ENCODE results near the gene DDX39B.
"Not testable (repeated sequence)": the region's sequence is repeated elsewhere in the genome, so short reads cannot be mapped to it uniquely, and the experiment has no call there.

The DDX39B gene

DNA sequence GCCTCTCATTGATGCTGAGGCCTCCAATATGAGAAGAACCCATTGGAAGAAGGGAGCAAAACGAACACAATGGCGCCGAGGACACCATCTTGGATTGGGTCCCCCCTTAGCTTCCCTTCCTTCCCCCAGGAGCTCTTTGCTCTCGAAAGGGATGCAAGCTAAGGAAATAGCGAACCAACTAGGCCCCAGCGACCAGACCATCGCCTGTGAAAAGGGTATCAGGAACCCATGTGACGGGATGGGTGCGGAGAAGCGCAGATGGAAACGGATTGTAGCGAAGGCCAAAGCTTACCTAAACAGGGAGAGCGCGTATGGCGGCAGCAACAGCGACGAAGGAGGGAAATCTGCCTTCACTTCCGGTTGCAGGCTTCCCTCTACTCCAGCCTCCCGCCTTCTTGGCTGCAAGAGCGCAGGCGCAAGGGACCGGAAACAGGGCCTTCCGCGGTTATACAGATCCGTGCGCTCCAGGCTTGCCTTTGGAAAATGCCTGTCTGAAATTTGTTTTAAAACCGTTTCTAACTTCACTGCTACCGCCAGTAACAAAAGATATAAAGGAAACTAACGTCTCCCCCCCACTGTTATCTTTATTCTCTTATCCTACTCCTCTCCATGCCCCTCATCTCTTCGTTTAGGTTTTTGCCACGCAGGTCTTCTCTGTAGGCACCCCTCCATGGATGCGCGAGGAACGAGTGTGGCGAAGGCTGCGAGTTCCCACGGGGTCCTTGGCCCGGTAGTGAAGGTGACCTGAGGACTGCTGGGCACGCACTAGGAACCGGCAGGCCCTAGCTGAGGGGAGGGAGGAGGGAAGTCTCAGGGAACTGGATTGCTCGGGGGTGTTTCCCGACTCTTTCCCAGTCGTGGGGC is at the start of gene DDX39B:
DDX39B (minus strand) TSS at position 346 of the 864 bp plus-strand sequence. CDS start 1,471 bp downstream, outside the sequence.
- DNase-seq (ENCODE audit: low read depth in 2 of 2): peak; percentile 85

DNA sequence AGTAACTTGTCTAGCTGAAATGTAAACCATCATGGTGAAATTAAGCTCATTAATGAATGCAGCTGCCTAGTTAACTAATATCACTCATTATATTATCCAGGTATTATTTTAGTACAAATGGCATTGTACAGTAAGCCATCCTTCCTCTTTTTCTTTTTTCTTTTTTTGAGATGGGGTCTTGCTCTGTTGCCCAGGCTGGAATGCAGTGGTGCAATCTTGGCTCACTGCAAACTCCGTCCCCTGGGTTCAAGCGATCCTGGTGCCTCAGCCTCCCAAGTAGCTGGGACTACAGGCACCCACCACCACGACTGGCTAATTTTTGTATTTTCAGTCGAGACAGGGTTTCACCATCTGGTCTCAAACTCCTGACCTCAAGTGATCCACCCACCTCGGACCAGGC is 48.9 kb upstream of the DDX39B start:
- DNase-seq (ENCODE audit: low read depth in 2 of 2): not testable (repeated sequence)

DNA sequence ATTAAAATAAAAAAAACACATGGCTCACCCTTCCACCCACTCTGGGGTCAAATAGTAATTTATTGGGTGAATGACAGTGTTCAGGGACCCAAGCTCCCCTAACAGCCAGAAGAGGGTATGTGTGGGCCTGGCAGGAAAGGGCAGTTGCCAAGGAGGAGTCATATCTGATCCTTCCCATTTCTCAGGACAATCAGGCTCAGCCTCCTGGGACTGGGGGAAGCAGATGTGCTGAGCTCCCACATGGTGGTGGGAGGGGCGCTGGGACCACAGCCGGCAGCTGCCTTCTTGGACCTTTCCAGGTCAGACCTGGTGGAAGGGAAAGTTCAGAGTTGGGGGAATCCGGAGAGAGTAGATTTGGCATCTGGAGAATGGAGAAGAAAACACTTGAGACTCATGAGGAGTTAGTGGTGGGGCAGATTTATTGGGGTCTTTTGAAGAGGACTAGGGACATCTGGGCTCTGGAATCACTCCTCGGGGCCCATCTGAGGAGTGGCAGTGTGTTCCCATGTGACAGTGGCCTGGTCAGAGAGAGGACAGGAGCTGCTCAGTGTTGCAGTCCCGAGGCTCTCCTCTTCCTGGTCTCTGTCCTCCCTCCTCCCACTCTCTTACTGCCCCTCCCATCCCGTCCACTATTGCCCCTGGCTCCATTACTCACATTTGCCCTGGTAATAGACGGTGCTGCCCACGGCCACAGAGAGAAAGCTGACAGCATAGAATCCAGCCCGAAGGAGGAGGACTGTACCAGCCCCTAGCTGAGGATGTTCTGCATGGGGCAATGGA is 47.3 kb upstream of the DDX39B start:
- DNase-seq (ENCODE audit: low read depth in 2 of 2): no peak

DNA sequence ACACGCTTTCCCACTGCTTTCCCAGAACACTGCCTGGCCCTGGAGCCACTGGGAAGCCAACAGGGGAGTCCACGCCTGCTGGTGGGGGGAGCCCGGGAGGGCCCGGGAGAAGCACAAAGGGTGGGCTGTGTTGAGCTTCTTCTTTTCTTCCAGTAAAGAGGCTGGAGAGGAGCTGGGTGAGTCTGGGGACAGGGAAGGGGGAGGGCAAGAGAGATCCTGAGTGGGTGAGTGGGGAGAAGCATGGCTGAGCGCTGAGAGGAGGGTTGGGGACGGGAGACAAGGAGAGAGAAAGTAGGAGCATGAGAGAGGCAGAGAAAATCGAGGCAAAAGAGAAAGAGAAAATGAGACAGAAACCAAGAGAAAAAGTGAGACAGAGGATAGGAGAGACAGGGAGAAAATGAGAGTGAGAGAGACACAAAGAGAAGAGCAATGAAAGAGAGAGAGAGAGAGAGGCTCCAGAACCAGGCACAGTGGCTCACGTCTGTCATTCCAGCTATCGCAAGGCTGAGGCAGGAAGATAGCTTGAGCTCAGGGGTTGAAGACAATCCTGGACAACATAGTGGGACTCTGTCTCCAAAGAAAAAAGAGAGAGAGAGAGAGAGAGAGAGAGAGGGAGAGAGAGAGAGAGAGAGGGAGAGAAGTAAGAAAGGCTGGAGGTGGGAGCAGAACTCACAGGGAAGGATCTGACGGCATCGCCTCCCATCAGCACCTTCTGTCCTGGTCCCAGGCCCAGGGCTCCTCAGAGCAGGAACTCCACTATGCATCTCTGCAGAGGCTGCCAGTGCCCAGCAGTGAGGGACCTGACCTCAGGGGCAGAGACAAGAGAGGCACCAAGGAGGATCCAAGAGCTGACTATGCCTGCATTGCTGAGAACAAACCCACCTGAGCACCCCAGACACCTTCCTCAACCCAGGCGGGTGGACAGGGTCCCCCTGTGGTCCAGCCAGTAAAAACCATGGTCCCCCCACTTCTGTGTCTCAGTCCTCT is 46.3 kb upstream of the DDX39B start:
- DNase-seq (ENCODE audit: low read depth in 2 of 2): no peak

DNA sequence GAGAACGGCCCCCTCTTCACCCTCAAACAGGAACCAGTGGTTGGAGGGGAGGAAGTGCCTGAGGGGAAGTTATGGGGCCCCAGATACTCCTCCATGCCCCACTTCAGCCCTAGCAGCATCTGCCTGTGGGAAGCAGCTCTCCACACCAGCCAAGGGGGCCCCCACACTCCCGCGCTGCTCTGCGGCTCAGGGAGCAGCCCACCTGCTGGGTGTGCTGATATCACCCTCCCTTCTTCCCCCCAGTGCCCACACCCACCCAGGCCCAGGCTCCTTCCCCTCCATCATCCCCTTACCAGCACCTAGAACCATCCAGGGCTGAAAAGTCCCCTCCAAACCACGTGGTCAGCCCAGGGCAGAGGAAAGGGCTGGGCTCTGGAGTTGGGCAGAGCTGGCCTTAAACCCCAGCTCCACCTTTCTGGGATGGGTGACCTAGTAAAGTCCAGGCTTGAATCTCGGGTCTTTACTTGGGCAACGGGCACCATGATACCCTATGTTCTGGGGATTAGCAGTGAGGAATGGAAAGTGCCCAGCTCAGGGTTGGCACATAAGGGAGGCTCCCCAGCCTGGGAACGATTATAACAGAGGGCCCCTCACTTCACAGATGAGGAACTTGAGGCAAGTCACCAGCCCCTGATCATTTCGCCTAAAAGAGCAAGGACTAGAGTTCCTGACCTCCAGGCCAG is 44.9 kb upstream of the DDX39B start:
- DNase-seq (ENCODE audit: low read depth in 2 of 2): no peak

DNA sequence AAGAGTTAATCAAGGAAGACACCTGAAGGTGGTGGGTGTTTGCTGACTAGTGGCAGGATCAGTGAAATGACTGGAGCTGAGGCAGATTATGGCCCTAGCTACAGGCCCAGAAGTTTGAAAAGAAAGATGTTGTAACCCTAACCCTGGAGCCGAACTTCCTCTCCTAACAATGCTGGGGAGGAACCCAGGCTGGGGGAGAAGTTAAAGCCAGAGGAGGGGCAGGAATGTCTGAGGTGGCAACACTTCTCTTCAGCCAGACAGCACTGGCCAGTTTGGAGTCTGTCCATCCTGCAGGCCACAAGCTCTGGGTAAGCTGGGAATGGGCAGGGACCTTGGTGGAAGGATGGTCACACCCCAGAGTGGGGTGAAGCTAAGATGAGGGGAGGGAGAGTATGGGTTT is 44.2 kb upstream of the DDX39B start, which contains the start of gene LST1:
LST1 (plus strand) TSS at position 270 of the 400 bp plus-strand sequence. CDS start 1,023 bp downstream, outside the sequence.
- DNase-seq (ENCODE audit: low read depth in 2 of 2): no peak

DNA sequence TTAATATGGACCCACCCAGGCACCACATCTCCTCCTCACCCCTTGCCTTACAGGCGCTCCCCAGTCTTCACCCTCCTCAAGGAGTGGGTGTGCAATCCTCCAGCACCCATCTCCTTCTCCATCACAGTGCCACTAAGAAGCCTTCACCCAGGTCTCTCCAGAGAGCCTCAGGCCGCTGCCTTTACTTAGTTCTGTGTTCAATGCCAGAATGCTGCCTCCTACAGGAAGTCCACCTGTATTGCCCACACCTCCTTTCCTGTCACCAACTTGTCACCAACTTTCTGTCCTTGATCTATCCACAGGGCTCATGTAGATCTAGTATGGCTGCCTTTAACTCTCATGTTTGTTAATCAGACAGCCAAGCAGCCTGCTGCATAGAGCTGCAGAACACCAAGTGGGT is 43.7 kb upstream of the DDX39B start:
- DNase-seq (ENCODE audit: low read depth in 2 of 2): no peak

DNA sequence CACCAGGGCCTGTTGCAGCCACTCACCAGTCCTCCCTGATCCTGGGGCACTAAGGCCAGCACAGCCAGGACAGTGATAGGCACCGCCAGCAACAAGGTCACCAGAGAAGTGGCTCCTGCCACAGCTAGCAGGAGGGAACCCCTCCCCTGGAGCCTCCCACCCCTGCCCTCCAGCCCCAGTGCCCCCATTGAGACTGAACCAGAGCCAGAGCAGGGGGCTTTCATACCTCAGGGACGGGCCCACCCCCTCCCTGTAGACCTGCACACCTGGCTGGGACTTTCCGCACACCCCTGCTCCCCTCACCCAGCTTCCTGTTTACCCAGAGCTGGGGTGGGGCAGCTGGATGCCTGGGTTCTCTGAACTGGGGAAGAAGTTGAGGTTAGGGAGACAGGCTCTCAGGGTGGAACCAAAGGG is 40.4 kb upstream of the DDX39B start, which contains the start of gene LTB:
LTB (minus strand) TSS at position 195 of the 414 bp plus-strand sequence; CDS start at position 188, 7 bp downstream.
- no peak for DNase-seq (ENCODE audit: low read depth in 2 of 2)

DNA sequence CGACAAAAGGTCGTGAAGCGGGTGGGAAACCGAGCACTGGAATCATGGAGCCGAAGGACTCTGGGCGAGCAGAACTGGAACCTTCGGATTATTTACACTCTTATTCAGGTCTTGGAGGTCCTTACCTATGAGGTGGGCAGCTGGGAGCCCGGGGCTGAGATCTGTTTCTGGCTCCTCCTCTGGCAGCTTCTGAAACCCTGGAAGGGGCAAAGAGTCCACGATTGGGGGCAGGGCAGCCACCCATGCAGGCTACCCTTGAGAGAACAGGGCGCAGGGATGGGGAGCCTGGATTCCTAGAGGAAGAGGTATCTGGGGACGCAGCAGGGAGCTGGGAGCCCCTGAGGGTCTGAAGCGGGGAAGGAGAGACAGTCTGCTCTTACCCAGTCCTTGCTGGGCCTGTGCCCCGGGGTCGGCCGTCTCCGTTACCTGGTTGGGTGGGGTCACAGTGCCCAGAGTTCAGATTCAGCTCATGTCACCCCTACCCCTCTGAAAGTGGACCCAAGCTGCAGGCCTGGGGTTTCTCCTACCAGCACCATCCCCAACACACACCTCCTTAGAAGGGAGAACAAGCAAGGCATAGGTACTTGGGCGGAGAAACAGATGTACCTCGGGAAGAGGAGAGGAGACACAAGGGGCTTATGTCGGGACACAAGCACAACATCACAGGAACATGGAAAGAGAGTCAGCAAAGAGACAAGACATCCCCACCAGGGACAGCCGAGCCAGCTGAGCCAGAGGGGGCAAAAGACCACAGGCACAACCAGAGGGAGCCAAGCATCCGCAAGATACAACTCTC is 39.8 kb upstream of the DDX39B start:
- no peak for DNase-seq (ENCODE audit: low read depth in 2 of 2)

DNA sequence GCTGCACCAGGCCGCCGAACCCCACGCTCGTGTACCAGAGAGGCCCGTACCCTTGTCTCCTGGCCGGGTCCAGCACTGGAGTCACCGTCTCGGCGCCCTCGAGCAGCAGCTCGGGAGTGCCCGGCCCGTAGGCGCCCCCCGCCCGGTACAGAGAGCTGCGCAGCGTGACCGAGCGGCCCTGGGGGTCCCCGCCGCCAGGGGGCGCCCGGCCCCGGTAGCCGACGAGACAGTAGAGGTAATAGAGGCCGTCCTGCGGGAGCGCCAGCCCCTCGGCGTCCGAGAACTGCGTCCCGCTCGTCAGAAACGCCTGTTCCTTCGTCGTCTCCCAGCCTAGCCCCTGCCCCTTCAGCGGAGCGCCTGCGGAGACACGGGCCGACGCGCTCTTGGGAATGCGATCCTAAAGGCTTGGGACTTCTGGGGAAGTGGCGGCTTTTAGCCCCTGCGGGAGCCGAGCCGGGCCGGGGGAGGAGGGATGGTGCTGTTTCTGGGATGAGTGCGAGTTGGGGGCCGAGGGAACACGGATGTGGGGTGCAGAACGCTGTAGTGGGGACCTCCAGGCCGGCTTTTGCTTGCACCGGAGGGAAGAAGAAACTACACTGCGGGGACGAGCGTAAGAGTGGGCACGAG is 39.1 kb upstream of the DDX39B start:
- DNase-seq (ENCODE audit: low read depth in 2 of 2): peak; percentile 75 to 89

DNA sequence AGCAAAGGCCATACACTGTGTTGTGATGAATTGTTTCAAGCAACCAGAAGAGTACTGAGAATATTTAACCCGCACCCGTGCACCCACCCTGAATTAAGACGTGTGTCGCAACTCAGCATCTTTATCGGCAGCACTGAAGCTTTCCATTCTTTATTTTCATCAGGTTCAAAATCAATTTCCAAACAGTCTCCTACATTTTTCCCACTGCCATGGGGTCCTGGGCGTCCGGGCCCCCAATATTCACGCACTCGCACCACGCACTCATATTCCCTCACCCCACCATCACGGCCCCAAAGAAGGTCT is 38.6 kb upstream of the DDX39B start:
- no peak for DNase-seq (ENCODE audit: low read depth in 2 of 2)

DNA sequence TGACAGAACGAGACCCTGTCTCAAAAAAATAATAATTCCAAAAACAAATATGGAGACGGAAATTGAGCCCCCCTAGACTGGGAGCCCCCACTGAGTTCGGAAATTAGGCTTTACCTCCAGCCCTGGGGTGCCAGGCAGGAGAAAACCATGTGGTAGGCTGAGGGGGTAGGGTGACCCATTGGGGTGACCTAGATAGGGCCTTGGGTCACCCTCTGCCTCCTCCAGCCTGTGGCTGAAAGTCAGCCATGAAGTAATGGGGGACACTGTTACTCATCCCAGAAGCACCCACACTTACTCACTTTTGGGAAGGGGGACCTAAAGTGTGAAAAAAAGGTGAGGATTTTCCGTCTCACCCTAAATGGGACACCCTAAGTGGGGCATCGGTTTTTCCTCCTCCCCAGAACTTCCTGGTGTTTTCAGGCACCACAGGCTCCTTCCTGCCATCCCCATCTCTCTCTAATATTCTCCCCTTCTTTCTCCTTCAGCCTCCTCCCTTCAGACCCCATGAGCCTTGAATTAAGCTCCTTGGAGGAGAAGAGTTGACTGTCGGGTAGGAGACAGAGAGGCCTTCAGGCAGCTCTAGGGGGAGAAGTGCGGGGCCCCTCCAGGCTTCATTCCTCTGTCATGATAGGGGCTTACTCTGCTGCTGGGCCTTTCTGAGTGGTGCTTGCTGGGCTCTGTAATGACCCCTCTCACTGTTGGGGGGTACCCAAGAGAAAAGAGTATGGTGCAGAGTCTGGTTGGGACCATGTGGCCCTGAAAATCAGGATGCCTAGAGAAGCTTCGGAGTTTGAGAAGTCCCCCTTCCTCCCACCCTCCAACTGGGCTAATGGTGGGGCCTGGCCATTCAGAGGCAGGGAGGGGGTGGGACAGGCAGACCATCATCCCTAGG is 38.0 kb upstream of the DDX39B start:
- peak in 1 of 2 experiments; percentile 53 for DNase-seq (ENCODE audit: low read depth in 2 of 2)

DNA sequence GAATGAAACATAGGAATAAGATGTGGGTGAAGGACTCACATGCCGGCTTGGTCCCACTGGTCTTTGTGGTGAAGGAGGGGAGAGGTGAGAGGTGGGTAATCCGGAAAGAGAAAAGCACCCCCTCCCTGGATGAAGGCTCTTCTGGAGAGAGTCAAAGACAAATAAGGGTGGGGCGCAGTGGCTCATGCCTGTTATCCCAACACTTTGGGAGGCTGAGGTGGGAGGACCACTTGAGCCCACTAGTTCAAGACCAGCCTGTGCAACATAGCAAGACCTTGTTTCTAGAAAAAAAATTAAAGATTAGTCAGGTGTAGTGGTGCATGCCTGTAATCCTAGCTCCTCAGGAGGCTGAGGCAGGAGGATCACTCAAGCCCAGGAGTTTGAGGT is 37.3 kb upstream of the DDX39B start:
- no peak for DNase-seq (ENCODE audit: low read depth in 2 of 2)

DNA sequence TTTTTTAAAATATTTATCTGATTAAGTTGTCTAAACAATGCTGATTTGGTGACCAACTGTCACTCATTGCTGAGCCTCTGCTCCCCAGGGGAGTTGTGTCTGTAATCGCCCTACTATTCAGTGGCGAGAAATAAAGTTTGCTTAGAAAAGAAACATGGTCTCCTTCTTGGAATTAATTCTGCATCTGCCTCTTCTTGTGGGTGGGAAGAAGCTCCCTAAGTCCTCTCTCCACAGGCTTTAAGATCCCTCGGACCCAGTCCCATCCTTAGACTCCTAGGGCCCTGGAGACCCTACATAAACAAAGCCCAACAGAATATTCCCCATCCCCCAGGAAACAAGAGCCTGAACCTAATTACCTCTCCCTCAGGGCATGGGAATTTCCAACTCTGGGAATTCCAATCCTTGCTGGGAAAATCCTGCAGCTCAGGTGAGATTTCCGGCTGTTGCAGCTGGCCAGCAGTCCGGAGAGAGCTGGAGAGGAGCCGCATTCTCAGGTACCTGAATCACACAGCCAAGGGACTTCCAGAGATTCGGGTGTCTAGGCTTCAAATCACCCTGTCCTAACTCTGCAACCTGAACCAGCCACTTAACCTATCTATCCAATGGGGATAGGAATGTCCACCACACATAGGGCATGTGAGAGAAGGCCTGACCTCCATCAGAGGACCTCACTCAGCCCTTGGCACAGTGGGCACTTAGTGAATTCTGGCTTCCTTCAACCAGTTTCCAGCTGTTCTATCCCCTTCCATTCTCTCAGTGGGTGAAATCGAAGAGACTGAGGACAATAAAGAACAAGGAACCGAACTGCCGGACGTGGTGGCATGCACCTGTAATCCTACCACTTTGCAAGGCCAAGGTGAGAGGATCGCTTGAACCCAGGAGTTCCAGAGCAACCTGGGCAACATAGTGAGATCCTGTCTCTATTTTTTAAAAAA is 36.6 kb upstream of the DDX39B start:
- no peak for DNase-seq (ENCODE audit: low read depth in 2 of 2)

DNA sequence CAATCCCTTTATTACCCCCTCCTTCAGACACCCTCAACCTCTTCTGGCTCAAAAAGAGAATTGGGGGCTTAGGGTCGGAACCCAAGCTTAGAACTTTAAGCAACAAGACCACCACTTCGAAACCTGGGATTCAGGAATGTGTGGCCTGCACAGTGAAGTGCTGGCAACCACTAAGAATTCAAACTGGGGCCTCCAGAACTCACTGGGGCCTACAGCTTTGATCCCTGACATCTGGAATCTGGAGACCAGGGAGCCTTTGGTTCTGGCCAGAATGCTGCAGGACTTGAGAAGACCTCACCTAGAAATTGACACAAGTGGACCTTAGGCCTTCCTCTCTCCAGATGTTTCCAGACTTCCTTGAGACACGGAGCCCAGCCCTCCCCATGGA is 35.8 kb upstream of the DDX39B start:
- DNase-seq (ENCODE audit: low read depth in 2 of 2): no peak

DNA sequence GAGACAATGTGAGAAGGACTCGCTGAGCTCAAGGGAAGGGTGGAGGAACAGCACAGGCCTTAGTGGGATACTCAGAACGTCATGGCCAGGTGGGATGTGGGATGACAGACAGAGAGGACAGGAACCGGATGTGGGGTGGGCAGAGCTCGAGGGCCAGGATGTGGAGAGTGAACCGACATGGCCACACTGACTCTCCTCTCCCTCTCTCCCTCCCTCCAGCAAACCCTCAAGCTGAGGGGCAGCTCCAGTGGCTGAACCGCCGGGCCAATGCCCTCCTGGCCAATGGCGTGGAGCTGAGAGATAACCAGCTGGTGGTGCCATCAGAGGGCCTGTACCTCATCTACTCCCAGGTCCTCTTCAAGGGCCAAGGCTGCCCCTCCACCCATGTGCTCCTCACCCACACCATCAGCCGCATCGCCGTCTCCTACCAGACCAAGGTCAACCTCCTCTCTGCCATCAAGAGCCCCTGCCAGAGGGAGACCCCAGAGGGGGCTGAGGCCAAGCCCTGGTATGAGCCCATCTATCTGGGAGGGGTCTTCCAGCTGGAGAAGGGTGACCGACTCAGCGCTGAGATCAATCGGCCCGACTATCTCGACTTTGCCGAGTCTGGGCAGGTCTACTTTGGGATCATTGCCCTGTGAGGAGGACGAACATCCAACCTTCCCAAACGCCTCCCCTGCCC is 35.2 kb upstream of the DDX39B start:
- DNase-seq (ENCODE audit: low read depth in 2 of 2): peak in 1 of 2 experiments; percentile 63

All from stimulated activated CD4-positive, alpha-beta T cell treated with anti-CD3 and anti-CD28 coated beads, Interleukin-12 subunit alpha, Interleukin-12 subunit beta, amount 100 ng/mL, for 24 hours (primary cell).